WERI-Rb-1 (cell line): ENCODE results near the gene BRPF3.
"Not testable (repeated sequence)": the region's sequence is repeated elsewhere in the genome, so short reads cannot be mapped to it uniquely, and the experiment has no call there.

ENCODE experiments used
- DNase-seq: peaks from one replicate; pipeline ENCODE4 v3.0.0-alpha.2; 2020
- H3K27ac ChIP-seq: fragments of 250-450 bp; sonication (Bioruptor Pico); 2 replicates; pipeline ENCODE4 v1.5.1; 2020; ENCODE audit warnings: mild to moderate bottlenecking, moderate library complexity
- H3K27me3 ChIP-seq: fragments of 250-450 bp; sonication (Bioruptor Pico); 2 replicates; pipeline ENCODE4 v1.5.1; 2021; ENCODE audit warnings: mild to moderate bottlenecking, low read depth, moderate library complexity; ENCODE audit not compliant: insufficient read depth, severe bottlenecking
- H3K36me3 ChIP-seq: fragments of 250-450 bp; sonication (Bioruptor Pico); 2 replicates; pipeline ENCODE4 v1.5.1; 2020; ENCODE audit warnings: mild to moderate bottlenecking, moderate library complexity
- H3K4me3 ChIP-seq: 2 replicates; pipeline ENCODE4 v1.5.1; 2011; ENCODE audit warnings: low read depth, mild to moderate bottlenecking, control low read depth, low read length
- H3K9me3 ChIP-seq: fragments of 250-450 bp; sonication (Bioruptor Pico); 2 replicates; pipeline ENCODE4 v1.5.1; 2021; ENCODE audit warnings: mild to moderate bottlenecking, moderate library complexity; ENCODE audit not compliant: severe bottlenecking
- CTCF ChIP-seq: IDR thresholded peaks from 2 replicates; pipeline ENCODE4 v1.5.1; 2011; ENCODE audit warnings: low read depth, mild to moderate bottlenecking, control low read depth, inconsistent platforms, low read length

Gene BRPF3

GRCh38 chr6:36209606-36210005, 13.1 kb downstream of the BRPF3 start:
- Histone ChIP-seq H3K36me3 (peaks cover 98% of the 10 kb centered on the region), H3K9me3 (no peaks in the 10 kb centered on the region), H3K4me3 (no peak overlapping the region), H3K27ac (no peak overlapping the region), H3K27me3 (no peaks in the 10 kb centered on the region)
- no peak for DNase-seq
- no peak for TF ChIP-seq CTCF

- Histone ChIP-seq H3K27me3 (no peaks in the 10 kb centered on the region), H3K27ac (no peak overlapping the region), H3K4me3 (no peak overlapping the region), H3K9me3 (no peaks in the 10 kb centered on the region), H3K36me3 (peaks cover 98% of the 10 kb centered on the region)
- TF ChIP-seq CTCF, result no peak
- no peak for DNase-seq
Measured at GRCh38 chr6:36210182-36210581, 13.6 kb downstream of the BRPF3 start.

- Histone ChIP-seq H3K36me3 (peaks cover 100% of the 10 kb centered on the region), H3K9me3 (no peaks in the 10 kb centered on the region), H3K27ac (no peak overlapping the region), H3K4me3 (no peak overlapping the region), H3K27me3 (no peaks in the 10 kb centered on the region)
- DNase-seq, result no peak
- no peak for TF ChIP-seq CTCF
Measured at GRCh38 chr6:36210886-36211595, 14.5 kb downstream of the BRPF3 start.

GRCh38 chr6:36216559-36216958, 20.0 kb downstream of the BRPF3 start:
- no peak for DNase-seq
- Histone ChIP-seq H3K27me3 (no peaks in the 10 kb centered on the region), H3K9me3 (no peaks in the 10 kb centered on the region), H3K27ac (no peak overlapping the region), H3K4me3 (no peak overlapping the region), H3K36me3 (peaks cover 98% of the 10 kb centered on the region)
- TF ChIP-seq CTCF, result no peak

- no peak for TF ChIP-seq CTCF
- DNase-seq, result no peak
- Histone ChIP-seq H3K27me3 (no peaks in the 10 kb centered on the region), H3K4me3 (no peak overlapping the region), H3K9me3 (no peaks in the 10 kb centered on the region), H3K36me3 (peaks cover 98% of the 10 kb centered on the region), H3K27ac (no peak overlapping the region)
Measured at GRCh38 chr6:36217188-36217587, 20.6 kb downstream of the BRPF3 start.

- Histone ChIP-seq H3K36me3 (peaks cover 98% of the 10 kb centered on the region), H3K27ac (no peak overlapping the region), H3K27me3 (no peaks in the 10 kb centered on the region), H3K4me3 (no peak overlapping the region), H3K9me3 (no peaks in the 10 kb centered on the region)
- no peak for TF ChIP-seq CTCF
- no peak for DNase-seq
Measured at GRCh38 chr6:36217946-36218345, 21.4 kb downstream of the BRPF3 start.

- H3K27ac ChIP-seq, H3K4me3 ChIP-seq, H3K27me3 ChIP-seq, H3K9me3 ChIP-seq: not testable (repeated sequence)
- H3K36me3 ChIP-seq, result peaks cover 98% of the 10 kb centered on the region
- peak; percentile 3 for DNase-seq
Measured at GRCh38 chr6:36218516-36218915, 22.0 kb downstream of the BRPF3 start.
